GM12874 (cell line): ENCODE measurements around the gene THAP5.

ENCODE experiments used
- TF ChIP-seq, protein P1 (sequence below): IDR thresholded peaks from 2 replicates; pipeline ENCODE4 v1.5.1; 2011; ENCODE audit warnings: low read depth, mild to moderate bottlenecking, control low read depth, low read length, moderate library complexity; ENCODE audit not compliant: insufficient read depth

Gene THAP5

DNA sequence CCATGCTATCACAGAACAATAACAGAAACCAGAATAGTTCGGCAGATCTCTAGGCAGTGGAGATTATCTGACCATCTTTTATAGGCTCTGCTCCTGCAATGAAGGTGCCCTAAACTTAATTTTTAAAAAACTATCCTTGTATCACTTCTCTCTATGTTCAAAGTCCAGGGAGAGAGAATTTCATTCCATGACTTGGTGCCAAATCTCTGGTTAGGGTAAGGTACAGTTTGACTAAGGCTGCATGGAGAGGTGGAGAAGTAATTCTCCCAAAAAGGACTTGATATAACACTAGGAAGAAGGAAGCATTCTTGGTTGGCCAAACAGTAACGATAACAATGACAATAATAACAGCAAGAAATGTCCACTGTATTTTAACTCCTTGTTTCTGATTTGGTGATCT is 40.1 kb upstream of the THAP5 start:
- TF ChIP-seq, protein P1, sequence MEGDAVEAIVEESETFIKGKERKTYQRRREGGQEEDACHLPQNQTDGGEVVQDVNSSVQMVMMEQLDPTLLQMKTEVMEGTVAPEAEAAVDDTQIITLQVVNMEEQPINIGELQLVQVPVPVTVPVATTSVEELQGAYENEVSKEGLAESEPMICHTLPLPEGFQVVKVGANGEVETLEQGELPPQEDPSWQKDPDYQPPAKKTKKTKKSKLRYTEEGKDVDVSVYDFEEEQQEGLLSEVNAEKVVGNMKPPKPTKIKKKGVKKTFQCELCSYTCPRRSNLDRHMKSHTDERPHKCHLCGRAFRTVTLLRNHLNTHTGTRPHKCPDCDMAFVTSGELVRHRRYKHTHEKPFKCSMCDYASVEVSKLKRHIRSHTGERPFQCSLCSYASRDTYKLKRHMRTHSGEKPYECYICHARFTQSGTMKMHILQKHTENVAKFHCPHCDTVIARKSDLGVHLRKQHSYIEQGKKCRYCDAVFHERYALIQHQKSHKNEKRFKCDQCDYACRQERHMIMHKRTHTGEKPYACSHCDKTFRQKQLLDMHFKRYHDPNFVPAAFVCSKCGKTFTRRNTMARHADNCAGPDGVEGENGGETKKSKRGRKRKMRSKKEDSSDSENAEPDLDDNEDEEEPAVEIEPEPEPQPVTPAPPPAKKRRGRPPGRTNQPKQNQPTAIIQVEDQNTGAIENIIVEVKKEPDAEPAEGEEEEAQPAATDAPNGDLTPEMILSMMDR, result no peak

DNA sequence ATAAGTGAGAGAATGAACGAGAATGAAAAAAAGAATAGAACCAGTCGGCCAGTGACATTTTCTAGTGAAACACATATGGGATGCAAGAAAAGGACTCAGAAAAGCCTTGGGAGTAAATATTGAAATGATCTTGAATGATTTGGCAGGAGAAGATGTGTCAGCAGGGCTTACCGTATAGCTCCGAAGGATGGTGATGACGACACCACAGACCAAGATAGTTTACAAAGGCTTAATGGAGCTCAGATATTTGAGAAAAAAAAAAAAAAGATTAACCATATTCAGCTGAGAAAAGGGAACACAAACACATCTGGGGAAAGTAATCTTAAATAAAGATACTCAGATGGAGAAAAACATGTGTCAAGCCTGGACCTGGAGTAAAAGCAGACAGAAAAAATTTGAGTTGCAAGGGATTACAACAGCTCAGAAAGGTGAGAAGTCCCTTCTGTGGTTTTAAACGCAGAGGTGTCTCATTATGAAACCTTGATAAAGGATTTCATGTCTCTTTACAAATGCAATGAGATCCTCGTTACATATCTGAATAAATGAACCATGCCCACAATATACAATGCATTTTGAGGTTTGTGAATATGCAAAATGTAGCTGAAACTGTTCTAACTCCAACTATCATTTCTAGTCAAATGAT is 36.2 kb upstream of the THAP5 start:
- TF ChIP-seq, protein P1, result no peak

GRCh38 chr7:108604307-108605077 is 35.0 kb upstream of the THAP5 start:
- TF ChIP-seq, protein P1, result no peak

DNA sequence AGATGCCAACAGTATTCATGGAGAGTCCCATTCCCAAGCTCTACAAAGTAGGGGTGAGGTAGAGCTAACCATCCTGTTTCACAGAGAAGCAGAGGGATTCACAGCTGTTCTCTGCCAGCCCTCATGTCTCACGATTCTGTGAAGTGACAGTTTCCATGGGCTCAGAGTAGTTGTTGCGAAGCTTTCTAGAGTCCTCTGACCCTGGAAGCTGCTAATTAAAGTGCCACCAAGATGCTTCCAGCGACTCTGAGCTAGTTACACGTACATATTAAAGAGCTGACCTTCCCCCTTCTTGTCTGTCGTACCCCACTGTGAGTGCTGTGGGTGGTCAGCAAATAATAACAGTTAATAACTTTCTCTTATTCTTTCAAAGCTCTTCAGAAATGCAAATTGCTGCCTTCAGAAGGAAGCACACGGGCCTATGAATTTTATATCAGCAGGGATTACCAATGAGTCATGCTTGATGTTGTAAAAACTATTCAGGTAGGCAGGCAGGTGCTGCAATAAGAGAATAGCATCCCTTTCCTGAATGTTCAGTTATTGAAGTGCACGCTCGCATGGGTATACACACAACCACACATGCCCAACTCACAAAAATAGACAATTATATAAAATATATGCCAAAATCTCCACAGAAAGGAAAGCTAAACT is 34.3 kb upstream of the THAP5 start:
- TF ChIP-seq, protein P1, result no peak

DNA sequence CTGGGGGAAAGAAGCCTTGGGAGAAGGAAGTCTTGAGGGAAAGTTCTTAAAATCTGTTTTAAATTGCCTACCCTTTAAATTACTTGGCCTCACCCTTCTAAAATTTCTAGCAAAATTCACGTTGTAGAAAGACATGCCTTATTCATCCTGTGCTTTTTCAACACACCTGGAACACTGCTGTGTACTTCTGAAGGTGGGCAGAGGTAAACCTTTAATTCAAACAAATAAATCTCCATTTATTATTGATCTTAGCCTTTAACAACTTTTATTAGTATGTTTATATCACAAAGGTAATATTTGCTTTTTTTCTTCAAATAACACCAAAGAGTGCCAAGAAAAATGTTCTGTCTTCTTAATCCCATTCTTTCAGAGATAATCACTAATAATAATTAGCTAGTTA is 30.9 kb upstream of the THAP5 start:
- TF ChIP-seq, protein P1, result no peak

- TF ChIP-seq, protein P1, result no peak
These were observed 29.5 kb upstream of the THAP5 start for GRCh38 chr7:108598914-108599580.

DNA sequence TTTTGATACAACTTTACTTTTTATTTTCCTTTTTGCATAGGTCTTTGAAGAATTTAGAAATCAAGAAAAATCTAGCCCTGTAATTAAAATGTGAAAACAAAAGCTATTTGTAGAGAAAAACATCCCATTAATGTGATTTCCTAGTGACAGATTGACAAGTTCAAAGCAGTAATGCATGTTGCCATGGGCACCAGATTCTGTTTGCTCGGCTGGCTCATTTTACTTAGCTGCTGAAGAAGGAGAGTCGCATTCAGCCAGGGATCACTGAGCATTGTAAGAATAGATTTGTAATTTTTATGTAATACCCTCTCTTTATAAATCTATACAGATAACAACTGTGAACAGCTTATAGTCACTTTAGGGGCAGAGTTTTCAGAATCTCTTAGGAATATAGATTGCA is 28.6 kb upstream of the THAP5 start:
- TF ChIP-seq, protein P1, result no peak
